ENCODE results near the gene HIBCH. TPM values are rescaled to one million over a fixed set of nuclear protein-coding genes. Genes with fewer than 3 reads are reported as not detected.
A peak's percentile ranks its signal among the peaks of the same experiment; 100 is the strongest.
"Not testable (repeated sequence)": the region's sequence is repeated elsewhere in the genome, so short reads cannot be mapped to it uniquely, and the experiment has no call there.

HIBCH gene
- total RNA-seq, 2 donors from 2014 or later = 20.1 to 28.5 TPM

- intact Hi-C loops (cut with DNase I) = no loop called here
- no peak for DNase-seq (ENCODE audit: low spot score)
Measured at GRCh38 chr2:190344276-190344827, 24.7 kb upstream of the HIBCH start.

GRCh38 chr2:190343536-190344275 lies 24.1 kb upstream of the HIBCH start, which contains the start of gene INPP1:
Gene INPP1, plus strand, starts transcription at chr2:190343589. Its CDS starts 16,514 bp downstream, at chr2:190360103.
- DNase-seq (ENCODE audit: low spot score) = peak; percentile 93
- intact Hi-C loops (cut with DNase I) = no loop called here

- no peak for DNase-seq (ENCODE audit: low spot score)
- intact Hi-C loops (cut with DNase I) = no loop called here
Measured at GRCh38 chr2:190343089-190343535, 23.5 kb upstream of the HIBCH start.

GRCh38 chr2:190342611-190343010 lies 23.0 kb upstream of the HIBCH start:
- DNase-seq (ENCODE audit: low spot score) = no peak
- intact Hi-C loops (cut with DNase I) = no loop called here

GRCh38 chr2:190340369-190340768 lies 20.7 kb upstream of the HIBCH start:
- intact Hi-C loops (cut with DNase I) = no loop called here
- DNase-seq (ENCODE audit: low spot score) = no peak

- intact Hi-C loops (cut with DNase I) = no loop called here
- no peak for DNase-seq (ENCODE audit: low spot score)
Measured at GRCh38 chr2:190339394-190339793, 19.8 kb upstream of the HIBCH start.

GRCh38 chr2:190338453-190338852 lies 18.8 kb upstream of the HIBCH start:
- no peak for DNase-seq (ENCODE audit: low spot score)
- intact Hi-C loops (cut with DNase I) = no loop called here

- intact Hi-C loops (cut with DNase I) = no loop called here
- no peak for DNase-seq (ENCODE audit: low spot score)
Measured at GRCh38 chr2:190336420-190336819, 16.8 kb upstream of the HIBCH start.

- DNase-seq (ENCODE audit: low spot score); intact Hi-C loops (cut with DNase I): not testable (repeated sequence)
Measured at GRCh38 chr2:190335584-190335983, 16.0 kb upstream of the HIBCH start.

- intact Hi-C loops (cut with DNase I) = no loop called here
Measured at GRCh38 chr2:190335225-190335559, 15.6 kb upstream of the HIBCH start.

GRCh38 chr2:190334479-190335224 lies 15.0 kb upstream of the HIBCH start:
- DNase-seq (ENCODE audit: low spot score) = no peak

More at GRCh38 chr2:190335225-190335559, 15.6 kb upstream of the HIBCH start:
- no peak for DNase-seq (ENCODE audit: low spot score)

GRCh38 chr2:190333928-190334327 lies 14.3 kb upstream of the HIBCH start:
- no peak for DNase-seq (ENCODE audit: low spot score)
- intact Hi-C loops (cut with DNase I) = no loop called here

More at GRCh38 chr2:190334479-190335224, 15.0 kb upstream of the HIBCH start:
- intact Hi-C loops (cut with DNase I) = no loop called here

- intact Hi-C loops (cut with DNase I) = no loop called here
- no peak for DNase-seq (ENCODE audit: low spot score)
Measured at GRCh38 chr2:190333395-190333794, 13.8 kb upstream of the HIBCH start.

GRCh38 chr2:190328573-190329147 lies 9.0 kb upstream of the HIBCH start:
- intact Hi-C loops (cut with DNase I) = no loop called here
- no peak for DNase-seq (ENCODE audit: low spot score)

GRCh38 chr2:190327867-190328572 lies 8.4 kb upstream of the HIBCH start:
- DNase-seq (ENCODE audit: low spot score) = no peak

GRCh38 chr2:190325588-190325987 lies 6.0 kb upstream of the HIBCH start:
- DNase-seq (ENCODE audit: low spot score) = no peak
- intact Hi-C loops (cut with DNase I) = loop anchor here in 1 of 2 donors (2.0 kb wide), 1 partner anchor 41 kb away; no protein-coding TSS in a partner anchor

More at GRCh38 chr2:190327867-190328572, 8.4 kb upstream of the HIBCH start:
- intact Hi-C loops (cut with DNase I) = no loop called here

- no peak for DNase-seq (ENCODE audit: low spot score)
- intact Hi-C loops (cut with DNase I) = no loop called here
Measured at GRCh38 chr2:190323406-190323805, 3.8 kb upstream of the HIBCH start.

- intact Hi-C loops (cut with DNase I) = no loop called here
- DNase-seq (ENCODE audit: low spot score) = no peak
Measured at GRCh38 chr2:190320696-190321095, 1.1 kb upstream of the HIBCH start.

GRCh38 chr2:190318931-190319554 lies 583 bp downstream of the HIBCH start:
- intact Hi-C loops (cut with DNase I) = no loop called here
- DNase-seq (ENCODE audit: low spot score) = no peak

All from posterior vena cava (tissue), 2 donors.